GM21619 (cell line): ENCODE results near the gene COG8.
"Not testable (repeated sequence)": the region's sequence is repeated elsewhere in the genome, so short reads cannot be mapped to it uniquely, and the experiment has no call there.

ENCODE experiments used
- ATAC-seq: cut with Tn5 transposase; IDR thresholded peaks from one replicate; pipeline ENCODE4 v1.9.1; 2021; ENCODE audit not compliant: unreplicated experiment

Gene COG8, protein sequence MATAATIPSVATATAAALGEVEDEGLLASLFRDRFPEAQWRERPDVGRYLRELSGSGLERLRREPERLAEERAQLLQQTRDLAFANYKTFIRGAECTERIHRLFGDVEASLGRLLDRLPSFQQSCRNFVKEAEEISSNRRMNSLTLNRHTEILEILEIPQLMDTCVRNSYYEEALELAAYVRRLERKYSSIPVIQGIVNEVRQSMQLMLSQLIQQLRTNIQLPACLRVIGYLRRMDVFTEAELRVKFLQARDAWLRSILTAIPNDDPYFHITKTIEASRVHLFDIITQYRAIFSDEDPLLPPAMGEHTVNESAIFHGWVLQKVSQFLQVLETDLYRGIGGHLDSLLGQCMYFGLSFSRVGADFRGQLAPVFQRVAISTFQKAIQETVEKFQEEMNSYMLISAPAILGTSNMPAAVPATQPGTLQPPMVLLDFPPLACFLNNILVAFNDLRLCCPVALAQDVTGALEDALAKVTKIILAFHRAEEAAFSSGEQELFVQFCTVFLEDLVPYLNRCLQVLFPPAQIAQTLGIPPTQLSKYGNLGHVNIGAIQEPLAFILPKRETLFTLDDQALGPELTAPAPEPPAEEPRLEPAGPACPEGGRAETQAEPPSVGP

GRCh38 chr16:69339289-69340094 is at the start of gene COG8, which contains the start of gene NIP7:
COG8 (minus strand) TSS chr16:69339564; CDS start chr16:69339552, 12 bp downstream.
NIP7 (plus strand) TSS chr16:69339772; CDS start chr16:69339830, 58 bp downstream.
- peak; percentile 89 for ATAC-seq

DNA sequence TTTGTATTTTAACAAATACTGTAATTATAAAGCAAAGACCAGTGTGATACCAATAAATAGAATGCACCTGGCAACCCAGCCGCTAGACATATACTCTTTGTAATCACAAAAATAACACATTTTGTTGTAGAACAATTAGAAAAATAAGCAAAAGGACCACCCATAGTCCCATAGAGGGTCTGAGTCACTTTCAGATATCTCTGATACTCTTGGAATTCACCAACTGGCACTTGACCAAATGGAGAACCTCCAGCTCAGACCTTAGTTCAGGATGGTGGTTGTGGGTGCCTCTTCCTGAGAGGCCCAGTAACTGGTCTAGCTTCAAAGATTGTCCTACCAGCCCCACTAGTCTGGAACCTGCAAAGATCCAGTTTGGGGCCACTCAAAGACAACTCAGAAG is 47.2 kb upstream of the COG8 start:
- ATAC-seq, result no peak

DNA sequence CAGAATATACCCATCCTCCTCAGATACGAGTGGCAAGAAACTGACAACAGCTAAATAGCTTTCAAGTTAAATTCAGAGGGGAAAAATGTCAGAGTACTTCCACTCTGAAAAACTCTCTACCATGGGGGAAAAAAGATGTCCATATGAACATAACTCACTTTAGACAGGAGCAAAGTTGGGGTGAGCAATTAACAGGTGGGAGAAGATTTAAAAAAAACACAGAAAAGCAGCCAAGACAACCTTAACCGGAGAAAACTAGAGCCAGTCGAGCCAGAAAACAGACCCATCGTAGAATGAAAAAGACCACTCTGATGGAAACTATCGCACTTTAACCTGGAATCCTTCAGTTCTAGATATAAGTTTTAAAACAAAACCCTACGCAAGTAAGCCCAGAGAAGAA is 45.6 kb upstream of the COG8 start:
- ATAC-seq, result no peak

GRCh38 chr16:69382421-69382820 is 43.1 kb upstream of the COG8 start:
- no peak for ATAC-seq

DNA sequence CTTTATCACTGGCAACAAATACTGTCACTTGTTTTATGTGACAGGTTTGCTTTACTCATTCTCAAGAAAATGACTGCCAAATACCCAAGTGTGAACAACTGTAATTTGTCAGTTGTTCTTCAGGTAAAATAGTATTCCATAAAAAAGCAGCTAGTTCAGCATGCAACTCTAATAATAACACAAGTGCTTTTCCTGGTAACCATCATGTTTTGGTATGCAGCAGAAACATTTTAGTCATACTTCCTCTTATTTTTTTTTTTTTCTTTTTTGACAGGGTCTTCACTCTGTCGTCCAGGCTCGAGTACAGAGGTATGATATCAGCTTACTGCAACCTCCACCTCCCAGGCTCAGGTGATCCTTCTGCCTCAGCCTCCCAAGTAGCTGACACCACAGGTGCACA is 41.9 kb upstream of the COG8 start:
- no peak for ATAC-seq

GRCh38 chr16:69378760-69379159 is 39.4 kb upstream of the COG8 start:
- ATAC-seq, result no peak

- no peak for ATAC-seq
These were observed 38.7 kb upstream of the COG8 start for GRCh38 chr16:69378036-69378435.

DNA sequence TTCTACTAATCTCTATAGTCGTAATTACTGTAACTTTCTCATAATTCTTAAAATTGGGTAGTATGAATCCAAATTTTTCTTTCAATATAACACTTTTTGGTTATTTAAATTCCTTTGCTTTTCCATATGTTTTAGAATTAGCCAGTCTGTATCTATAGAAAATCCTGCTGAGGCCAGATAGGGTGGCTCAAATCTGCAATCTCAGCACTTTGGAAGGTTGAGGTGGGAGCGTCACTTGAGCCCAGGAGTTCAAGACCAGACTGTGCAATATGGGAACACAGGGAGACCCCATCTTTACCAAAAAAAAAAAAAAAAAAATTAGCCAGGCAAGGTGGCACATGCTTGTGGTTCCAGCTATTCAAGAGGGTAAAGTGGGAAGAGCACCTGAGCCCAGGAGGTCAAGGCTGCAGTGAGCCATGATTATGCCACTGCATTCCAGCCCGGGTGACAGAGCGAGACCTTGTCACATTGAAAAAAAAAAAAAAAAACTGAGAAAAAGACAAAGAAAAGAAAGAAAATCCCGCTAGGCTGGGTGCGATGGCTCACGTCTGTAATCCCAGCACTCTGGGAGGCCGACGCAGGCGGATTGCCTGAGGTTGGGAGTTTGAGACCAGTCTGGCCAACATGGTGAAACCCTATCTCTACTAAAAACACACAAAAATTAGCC is 37.2 kb upstream of the COG8 start:
- no peak for ATAC-seq

DNA sequence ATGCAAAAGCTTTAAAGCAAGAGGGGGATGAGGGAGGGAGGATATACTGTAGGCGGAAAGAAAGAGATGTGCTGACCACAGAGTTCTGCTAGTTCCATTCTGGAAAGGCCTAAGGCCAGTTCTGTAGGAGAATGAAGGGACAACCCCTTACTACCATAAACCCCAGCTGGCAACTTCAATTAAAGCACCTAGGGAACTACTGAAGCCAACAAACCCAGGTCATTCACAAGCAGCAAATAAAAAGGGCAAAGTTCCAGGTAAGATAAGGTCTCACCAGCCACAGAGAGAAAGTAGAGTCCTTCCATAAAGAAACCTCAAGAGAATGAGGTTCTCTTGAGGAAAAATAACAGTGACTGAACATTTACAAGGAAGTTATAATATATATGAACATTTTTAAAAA is 33.7 kb upstream of the COG8 start:
- ATAC-seq, result no peak

- no peak for ATAC-seq
These were observed 32.2 kb upstream of the COG8 start for GRCh38 chr16:69371564-69371963.

- ATAC-seq, result no peak
These were observed 29.5 kb upstream of the COG8 start for GRCh38 chr16:69368866-69369265.

GRCh38 chr16:69367980-69368379 is 28.6 kb upstream of the COG8 start:
- no peak for ATAC-seq

- ATAC-seq, result no peak
These were observed 27.1 kb upstream of the COG8 start for GRCh38 chr16:69366431-69366830.

- ATAC-seq, result no peak
These were observed 26.5 kb upstream of the COG8 start for GRCh38 chr16:69365901-69366300.

DNA sequence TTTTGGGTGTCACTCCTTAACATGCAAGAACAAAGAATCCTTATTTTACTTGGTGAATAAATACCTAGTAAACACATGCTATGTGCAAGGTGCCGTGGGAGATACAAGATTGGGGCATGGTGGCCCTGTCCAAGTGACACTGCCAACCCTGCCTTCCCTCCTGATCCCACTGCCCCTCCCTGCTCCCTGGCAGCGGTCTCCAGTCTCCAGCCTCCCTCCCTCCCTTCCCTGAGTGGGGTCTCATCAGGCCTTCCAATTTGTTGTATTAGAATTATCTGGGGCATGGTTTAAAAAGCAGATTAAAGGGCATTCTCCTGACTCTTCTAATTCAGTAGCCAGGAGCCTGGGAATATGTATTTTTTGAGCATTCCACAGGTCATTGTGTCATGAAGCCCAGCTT is 24.7 kb upstream of the COG8 start:
- no peak for ATAC-seq

GRCh38 chr16:69363281-69363717 is 23.9 kb upstream of the COG8 start:
- ATAC-seq, result no peak

DNA sequence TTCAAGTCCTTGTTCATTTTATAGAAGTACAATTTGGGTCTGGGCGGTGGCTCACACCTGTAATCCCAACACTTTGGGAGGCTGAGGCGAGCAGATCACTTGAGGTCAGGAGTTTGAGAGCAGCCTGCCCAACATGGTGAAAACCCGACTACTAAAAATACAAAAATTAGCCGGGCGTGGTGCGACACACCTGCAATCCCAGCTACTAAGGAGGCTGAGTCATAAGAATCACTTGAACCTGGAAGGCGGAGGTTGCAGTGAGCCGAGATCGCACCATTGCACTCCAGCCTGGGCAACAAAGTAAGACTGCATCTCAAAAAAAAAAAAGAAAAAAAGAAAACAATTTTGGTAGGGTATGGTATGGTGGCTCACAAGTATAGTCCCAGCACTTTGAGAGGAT is 20.7 kb upstream of the COG8 start:
- not testable (repeated sequence) for ATAC-seq

- no peak for ATAC-seq
These were observed 12.1 kb upstream of the COG8 start, which contains the start of gene TMED6 for GRCh38 chr16:69351309-69352027. TMED6 (minus strand) TSS chr16:69351786; CDS start chr16:69351753, 33 bp downstream.

- ATAC-seq, result no peak
These were observed 11.3 kb upstream of the COG8 start for GRCh38 chr16:69350536-69351133.

DNA sequence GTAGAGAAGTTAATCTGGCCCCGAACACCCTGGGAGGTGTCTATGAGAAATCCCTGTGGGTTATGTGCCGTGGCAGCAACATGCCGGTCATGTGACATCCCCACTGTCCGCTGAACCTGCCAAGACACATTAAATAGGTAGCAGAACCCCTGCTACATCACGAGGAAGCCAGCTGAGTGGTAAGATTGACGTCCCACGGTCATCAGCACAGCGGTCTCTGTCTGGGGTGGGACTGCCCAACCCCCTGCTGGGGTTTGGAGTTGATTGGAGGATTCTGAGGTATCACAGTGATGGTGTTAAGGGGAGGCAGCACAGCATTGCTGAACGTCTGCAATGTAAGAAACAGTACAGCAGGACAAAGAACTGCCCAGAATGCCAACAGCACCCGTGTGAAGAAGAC is 10.2 kb upstream of the COG8 start:
- ATAC-seq, result no peak
